Immature natural killer cell (primary cell): Measurements from ENCODE around the gene CARD19. TPM values are rescaled to one million over a fixed set of nuclear protein-coding genes. Genes with fewer than 3 reads are reported as not detected.

Source experiments
- DNase-seq, 3 donors: peaks; one replicate each; pipeline ENCODE4 v3.0.0; 2022; ENCODE audit warnings: mixed read lengths in 1 of 3
- H3K27ac Mint-ChIP-seq, 6 donors: one replicate each; pipeline ENCODE4 v1.8.0; 2020; ENCODE audit warnings: mixed read lengths in 6 of 6, mild to moderate bottlenecking in 5 of 6, inconsistent platforms in 4 of 6, moderate library complexity in 3 of 6
- H3K27me3 Mint-ChIP-seq, 3 donors: one replicate each; pipeline ENCODE4 v1.8.0; 2020 to 2021; ENCODE audit warnings: low read depth in 3 of 3, mild to moderate bottlenecking in 3 of 3, mixed read lengths in 3 of 3, moderate library complexity in 3 of 3, inconsistent platforms in 1 of 3
- H3K36me3 Mint-ChIP-seq, 3 donors: one replicate each; pipeline ENCODE4 v1.8.0; 2020; ENCODE audit warnings: mixed read lengths in 3 of 3, inconsistent platforms in 2 of 3, mild to moderate bottlenecking in 2 of 3
- H3K4me1 Mint-ChIP-seq, 2 donors: one replicate each; pipeline ENCODE4 v1.8.0; 2020; ENCODE audit warnings: inconsistent platforms in 2 of 2, mild to moderate bottlenecking in 2 of 2, mixed read lengths in 2 of 2, moderate library complexity in 1 of 2
- H3K4me3 Mint-ChIP-seq, 5 donors: one replicate each; pipeline ENCODE4 v1.8.0; 2020; ENCODE audit warnings: mild to moderate bottlenecking in 5 of 5, mixed read lengths in 5 of 5, inconsistent platforms in 3 of 5, moderate library complexity in 3 of 5
- H3K9me3 Mint-ChIP-seq, 6 donors: one replicate each; pipeline ENCODE4 v1.8.0; 2020; ENCODE audit warnings: mild to moderate bottlenecking in 6 of 6, mixed read lengths in 6 of 6, inconsistent platforms in 4 of 6, moderate library complexity in 3 of 6
- polyA plus RNA-seq, 3 donors: library from polyadenylated mRNA; unstranded; fragments of 300-500 nt; fragmentation: Illumina TruSeq; gene quantifications; one replicate each; pipeline ENCODE4 v1.2.3, GENCODE V29; 2021

The CARD19 gene
- polyA plus RNA-seq, 3 donors from 2014 or later = 55.1 to 105 (median 78.8) TPM

GRCh38 chr9:93059011-93059714, 36.9 kb upstream of the CARD19 start:
- Mint-ChIP-seq H3K36me3 (no peaks in the 10 kb centered on the region), H3K4me1 (peaks cover 58 to 66% of the 10 kb centered on the region in 2 donors), H3K4me3 (peak overlapping the region; percentile 82 to 91 (median 86)), H3K27ac (peak overlapping the region in 5 of 6 donors; percentile 39 to 91 (median 82)), H3K9me3 (no peaks in the 10 kb centered on the region), H3K27me3 (peaks cover 20 to 24% (median 21%) of the 10 kb centered on the region in 3 donors)
- peak; percentile 35 to 37 (median 36) for DNase-seq

- Mint-ChIP-seq H3K9me3 (no peaks in the 10 kb centered on the region), H3K36me3 (no peaks in the 10 kb centered on the region), H3K4me1 (peaks cover 66 to 72% of the 10 kb centered on the region in 2 donors), H3K4me3 (peak overlapping the region; percentile 82 to 91 (median 86)), H3K27me3 (peaks cover 26 to 32% (median 28%) of the 10 kb centered on the region in 3 donors), H3K27ac (peak overlapping the region in 4 of 6 donors; percentile 73 to 91 (median 83))
- no peak for DNase-seq
These were observed 36.1 kb upstream of the CARD19 start for GRCh38 chr9:93059715-93060578.

- Mint-ChIP-seq H3K4me1 (peaks cover 74 to 81% of the 10 kb centered on the region in 2 donors), H3K9me3 (no peaks in the 10 kb centered on the region), H3K27ac (peak overlapping the region in 3 of 6 donors; percentile 33 to 55 (median 49)), H3K36me3 (no peaks in the 10 kb centered on the region), H3K27me3 (peaks cover 28 to 33% (median 31%) of the 10 kb centered on the region in 3 donors), H3K4me3 (peak overlapping the region; percentile 59 to 91 (median 83))
- DNase-seq = no peak
These were observed 35.2 kb upstream of the CARD19 start for GRCh38 chr9:93060746-93061259.

- H3K4me3 Mint-ChIP-seq = peak overlapping the region in 3 of 5 donors; percentile 6 to 60 (median 30)
- H3K9me3 Mint-ChIP-seq = no peaks in the 10 kb centered on the region
- peaks cover 78 to 83% of the 10 kb centered on the region in 2 donors for H3K4me1 Mint-ChIP-seq
- no peak for DNase-seq
- H3K36me3 Mint-ChIP-seq = no peaks in the 10 kb centered on the region
- H3K27ac Mint-ChIP-seq = no peak overlapping the region
- peaks cover 32 to 33% (median 33%) of the 10 kb centered on the region in 3 donors for H3K27me3 Mint-ChIP-seq
These were observed 34.7 kb upstream of the CARD19 start for GRCh38 chr9:93061260-93061751.

- Mint-ChIP-seq H3K4me1 (peaks cover 76 to 82% of the 10 kb centered on the region in 2 donors), H3K27ac (peak overlapping the region in 3 of 6 donors; percentile 19 to 74 (median 70)), H3K9me3 (no peaks in the 10 kb centered on the region), H3K36me3 (no peaks in the 10 kb centered on the region), H3K27me3 (peaks cover 32 to 36% (median 35%) of the 10 kb centered on the region in 3 donors), H3K4me3 (peak overlapping the region in 3 of 5 donors; percentile 13 to 43 (median 24))
- no peak for DNase-seq
These were observed 33.9 kb upstream of the CARD19 start for GRCh38 chr9:93061791-93062763.

GRCh38 chr9:93064392-93065134, 31.5 kb upstream of the CARD19 start:
- H3K4me1 Mint-ChIP-seq = peaks cover 61 to 67% of the 10 kb centered on the region in 2 donors
- no peaks in the 10 kb centered on the region for H3K9me3 Mint-ChIP-seq
- H3K27ac Mint-ChIP-seq = peak overlapping the region; percentile 85 to 97 (median 94)
- H3K27me3 Mint-ChIP-seq = peaks cover 22 to 43% (median 35%) of the 10 kb centered on the region in 3 donors
- H3K36me3 Mint-ChIP-seq = no peaks in the 10 kb centered on the region
- peak overlapping the region; percentile 82 to 88 (median 85) for H3K4me3 Mint-ChIP-seq
- DNase-seq = peak; percentile 94 to 95 (median 94)

GRCh38 chr9:93065135-93065720, 30.8 kb upstream of the CARD19 start:
- DNase-seq = no peak
- peak overlapping the region; percentile 85 to 97 (median 94) for H3K27ac Mint-ChIP-seq
- peaks cover 19 to 39% (median 37%) of the 10 kb centered on the region in 3 donors for H3K27me3 Mint-ChIP-seq
- no peaks in the 10 kb centered on the region for H3K36me3 Mint-ChIP-seq
- peaks cover 54 to 60% of the 10 kb centered on the region in 2 donors for H3K4me1 Mint-ChIP-seq
- H3K9me3 Mint-ChIP-seq = no peaks in the 10 kb centered on the region
- H3K4me3 Mint-ChIP-seq = peak overlapping the region; percentile 82 to 88 (median 85)

- no peak for DNase-seq
- Mint-ChIP-seq H3K4me3 (peak overlapping the region in 1 of 5 donors; percentile 2), H3K27ac (peak overlapping the region in 2 of 6 donors; percentile 42 to 54), H3K9me3 (no peaks in the 10 kb centered on the region), H3K4me1 (peaks cover 36 to 41% of the 10 kb centered on the region in 2 donors), H3K36me3 (peaks cover 0 to 4% (median 0%) of the 10 kb centered on the region in 3 donors), H3K27me3 (peaks cover 22 to 31% (median 28%) of the 10 kb centered on the region in 3 donors)
These were observed 28.9 kb upstream of the CARD19 start for GRCh38 chr9:93066978-93067603.

GRCh38 chr9:93068956-93069355, 27.1 kb upstream of the CARD19 start:
- H3K36me3 Mint-ChIP-seq = peaks cover 0 to 4% (median 0%) of the 10 kb centered on the region in 3 donors
- H3K4me3 Mint-ChIP-seq = no peak overlapping the region
- no peak overlapping the region for H3K27ac Mint-ChIP-seq
- no peak for DNase-seq
- no peaks in the 10 kb centered on the region for H3K9me3 Mint-ChIP-seq
- peaks cover 22 to 30% of the 10 kb centered on the region in 2 donors for H3K4me1 Mint-ChIP-seq
- peaks cover 20 to 35% (median 34%) of the 10 kb centered on the region in 3 donors for H3K27me3 Mint-ChIP-seq

- Mint-ChIP-seq H3K27me3 (peaks cover 12 to 31% (median 22%) of the 10 kb centered on the region in 3 donors), H3K4me1 (peaks cover 0 to 7% of the 10 kb centered on the region in 2 donors), H3K9me3 (no peaks in the 10 kb centered on the region), H3K27ac (no peak overlapping the region), H3K36me3 (peaks cover 0 to 4% (median 0%) of the 10 kb centered on the region in 3 donors), H3K4me3 (no peak overlapping the region)
- DNase-seq = no peak
These were observed 24.6 kb upstream of the CARD19 start for GRCh38 chr9:93071464-93071863.

GRCh38 chr9:93072383-93072795, 23.6 kb upstream of the CARD19 start:
- peaks cover 0 to 4% (median 0%) of the 10 kb centered on the region in 3 donors for H3K36me3 Mint-ChIP-seq
- H3K9me3 Mint-ChIP-seq = no peaks in the 10 kb centered on the region
- no peak for DNase-seq
- H3K4me1 Mint-ChIP-seq = peaks cover 0 to 2% of the 10 kb centered on the region in 2 donors
- H3K27me3 Mint-ChIP-seq = peaks cover 12 to 32% (median 23%) of the 10 kb centered on the region in 3 donors
- no peak overlapping the region for H3K27ac Mint-ChIP-seq
- H3K4me3 Mint-ChIP-seq = no peak overlapping the region
